Ovary (tissue), 9 donors: ENCODE data around the gene SURF1. TPM values are rescaled to one million over a fixed set of nuclear protein-coding genes. Genes with fewer than 3 reads are reported as not detected.

Source experiments
- DNase-seq, 5 donors: peaks; one replicate each; pipeline ENCODE4 v3.0.0-alpha.2; 2019 to 2020
- H3K27ac ChIP-seq, 2 donors: fragments of 200-600 bp; one replicate each; pipeline versions ENCODE4 v1.5.1 to v1.8.0; 2019 to 2022
- H3K27me3 ChIP-seq: fragments of 200-600 bp; one replicate; pipeline ENCODE4 v1.8.0; 2022
- H3K36me3 ChIP-seq: fragments of 200-600 bp; sonication (generic); one replicate; pipeline ENCODE4 v1.5.1; 2019
- H3K4me1 ChIP-seq: one replicate; pipeline ENCODE4 v1.8.1; 2013; ENCODE audit warnings: mild to moderate bottlenecking, moderate library complexity; ENCODE audit not compliant: insufficient read depth
- H3K4me3 ChIP-seq: fragments of 200-600 bp; sonication (generic); one replicate; pipeline ENCODE4 v1.5.1; 2017
- H3K9me3 ChIP-seq, 2 donors: fragments of 200-600 bp in 1 of 2; sonication (generic) in 1 of 2; one replicate each; pipeline versions ENCODE4 v1.5.1 to v1.8.1; 2013 to 2019; ENCODE audit warnings: mild to moderate bottlenecking in 1 of 2, moderate library complexity in 1 of 2
- EP300 ChIP-seq: sonication (generic); formaldehyde crosslinking; IDR thresholded peaks from one replicate; pipeline ENCODE4 v1.6.1; 2017; ENCODE audit warnings: antibody characterized with exemption
- POLR2A ChIP-seq: fragments of 450-650 bp; IDR thresholded peaks from one replicate; pipeline ENCODE4 v1.6.1; 2017; ENCODE audit warnings: antibody characterized with exemption, mild to moderate bottlenecking, moderate library complexity
- WGBS, 3 donors: extraction: QIAGEN DNeasy Blood & Tissue Kit in 1 of 3; methylation state at CpG; one replicate each; pipeline versions ENCODE4 v1.1.5 to v1.1.7; 2013 to 2017; 5-methylcytosine and 5-hydroxymethylcytosine counted together
- intact Hi-C, 4 donors: fragments of 100-400 bp; cut with DNase I; formaldehyde crosslinking; loops; one replicate each; pipeline versions ENCODE4 v1.11.0 to v1.15.1; 2022 to 2023
- polyA plus RNA-seq, 2 donors: library from polyadenylated mRNA; stranded (reverse); fragments of 200-250 nt in 1 of 2; fragments of 350-450 nt in 1 of 2; fragmentation: Illumina TruSeq in 1 of 2; extraction: RNeasy Lipid Tissue Mini Kit (QIAGEN cat#74804) in 1 of 2; gene quantifications; one replicate each; pipeline ENCODE4 v1.2.3, GENCODE V29; 2013 to 2014
- total RNA-seq, 7 donors: library from RNA; depleted of rRNA in 2 of 7; stranded (reverse); fragments of >200 nt in 2 of 7; fragmentation: NEBNext Ultra II Directional in 3 of 7; extraction: Animal tissue kit (Norgen Biotek cat#: 25700) in 3 of 7; gene quantifications; one replicate each; pipeline versions ENCODE4 v1.1.0 to v1.2.4, GENCODE V29; 2016 to 2023
- TF ChIP-seq, protein P1 (sequence below), 3 donors: fragments of 450-650 bp in 2 of 3; fragments of 200-600 bp in 1 of 3; IDR thresholded peaks; one replicate each; pipeline versions ENCODE4 v1.5.1 to v1.8.0; 2016 to 2022; ENCODE audit warnings: antibody characterized with exemption in 3 of 3, mild to moderate bottlenecking in 1 of 3
- donor health status: DM: no; HTN: no; CAD: no; lungs with moderate emphysema.
- donor health status: DM: no; HTN: no; CAD: no.
- donor health status: Bipolar disorder and iron deficiency.
- donor health status: DM: yes; HTN: yes; CAD: no.
- donor health status: DM: no; HTN: no; CAD: no.
- donor health status: DM: yes; HTN: yes; CAD: no.

Gene SURF1
- total and polyA plus RNA-seq, 9 donors: 23.5 to 51.3 (median 35.6) TPM

DNA sequence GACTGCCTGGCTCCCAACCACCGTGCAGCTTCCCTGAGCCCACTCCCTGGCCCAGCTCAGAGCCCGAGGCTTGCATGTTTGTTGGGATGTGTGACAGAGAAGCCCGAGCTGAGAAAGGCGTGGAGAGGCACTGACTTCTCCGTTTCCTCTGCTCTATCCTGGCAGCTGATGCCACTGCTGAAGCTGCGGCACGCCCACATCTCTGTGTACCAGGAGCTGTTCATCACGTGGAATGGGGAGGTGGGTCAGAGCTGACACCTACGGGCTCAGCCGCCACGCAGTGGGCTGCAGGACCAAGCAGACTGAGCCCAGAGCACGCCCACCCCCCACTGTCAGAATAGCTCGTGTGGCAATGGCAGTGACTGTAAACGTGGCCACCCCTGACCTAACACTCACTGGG lies 29.2 kb upstream of the SURF1 start:
- 84 to 87% (median 86%) methylated on average over 14 of the region's 14 CpGs for whole genome bisulfite sequencing, 3 donors

DNA sequence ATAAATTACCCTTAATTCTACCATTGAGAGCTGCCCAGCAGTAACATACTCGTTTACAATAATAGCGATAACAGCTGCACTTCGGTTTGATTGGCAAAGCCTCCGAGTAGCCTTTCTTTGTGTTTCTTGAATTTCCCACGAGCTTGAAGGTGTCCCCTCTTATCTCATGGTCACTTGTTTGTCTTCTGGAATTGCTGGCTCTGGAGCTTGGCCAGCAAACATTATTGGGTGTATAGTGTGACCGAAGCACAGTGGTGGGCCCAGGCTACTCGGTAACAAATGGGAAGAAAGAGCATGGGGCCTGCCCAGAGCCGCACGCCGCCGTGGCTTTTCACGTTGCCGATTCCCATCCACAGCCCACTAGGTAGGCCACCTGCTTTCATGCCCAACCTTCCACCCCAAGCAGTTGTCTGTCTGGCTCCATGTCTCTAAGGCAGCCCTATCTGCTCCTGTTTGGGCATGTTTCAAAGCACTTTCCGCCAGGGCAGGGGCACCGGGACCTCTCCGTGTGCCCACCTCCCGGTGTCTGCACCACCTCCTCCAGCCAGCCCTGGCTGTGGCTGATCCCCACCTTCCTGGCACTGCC lies 28.5 kb upstream of the SURF1 start:
- intact Hi-C loops: no loop called here

More for the DNA sequence above, 29.2 kb upstream of the SURF1 start:
- H3K4me1 ChIP-seq: no peaks in the 10 kb centered on the region
- no peak overlapping the region for H3K4me3 ChIP-seq
- no peak for TF ChIP-seq EP300
- no peaks in the 10 kb centered on the region for H3K9me3 ChIP-seq
- H3K36me3 ChIP-seq: no peaks in the 10 kb centered on the region
- no peak for DNase-seq
- intact Hi-C loops: no loop called here
- H3K27ac ChIP-seq: no peak overlapping the region
- no peaks in the 10 kb centered on the region for H3K27me3 ChIP-seq

DNA sequence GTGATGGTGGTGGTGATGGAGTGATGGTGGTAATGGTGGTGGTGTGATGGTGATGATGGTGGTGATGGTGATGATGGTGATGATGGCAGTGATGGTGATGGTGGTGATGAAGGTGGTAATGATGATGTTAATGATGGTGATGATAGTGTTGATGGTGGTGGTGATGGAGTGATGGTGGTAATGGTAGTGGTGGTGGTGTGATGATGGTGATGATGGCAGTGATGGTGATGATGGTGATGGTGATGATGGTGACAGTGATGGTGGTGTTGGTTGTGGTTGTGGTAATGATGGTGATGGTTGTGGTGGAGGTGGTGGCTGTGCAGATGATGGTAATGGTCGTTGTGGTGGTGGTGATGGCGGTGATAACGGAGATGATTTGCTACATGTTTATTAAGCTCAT lies 27.2 kb upstream of the SURF1 start:
- Histone ChIP-seq H3K36me3 (no peaks in the 10 kb centered on the region), H3K27ac (no peak overlapping the region), H3K4me1 (no peaks in the 10 kb centered on the region), H3K27me3 (no peaks in the 10 kb centered on the region), H3K9me3 (no peaks in the 10 kb centered on the region), H3K4me3 (no peak overlapping the region)
- DNase-seq: no peak
- intact Hi-C loops: no loop called here
- WGBS, 3 donors: 86 to 97% (median 93%) methylated on average over 3 of the region's 3 CpGs
- TF ChIP-seq POLR2A (no peak), EP300 (no peak)
- TF ChIP-seq, protein P1, sequence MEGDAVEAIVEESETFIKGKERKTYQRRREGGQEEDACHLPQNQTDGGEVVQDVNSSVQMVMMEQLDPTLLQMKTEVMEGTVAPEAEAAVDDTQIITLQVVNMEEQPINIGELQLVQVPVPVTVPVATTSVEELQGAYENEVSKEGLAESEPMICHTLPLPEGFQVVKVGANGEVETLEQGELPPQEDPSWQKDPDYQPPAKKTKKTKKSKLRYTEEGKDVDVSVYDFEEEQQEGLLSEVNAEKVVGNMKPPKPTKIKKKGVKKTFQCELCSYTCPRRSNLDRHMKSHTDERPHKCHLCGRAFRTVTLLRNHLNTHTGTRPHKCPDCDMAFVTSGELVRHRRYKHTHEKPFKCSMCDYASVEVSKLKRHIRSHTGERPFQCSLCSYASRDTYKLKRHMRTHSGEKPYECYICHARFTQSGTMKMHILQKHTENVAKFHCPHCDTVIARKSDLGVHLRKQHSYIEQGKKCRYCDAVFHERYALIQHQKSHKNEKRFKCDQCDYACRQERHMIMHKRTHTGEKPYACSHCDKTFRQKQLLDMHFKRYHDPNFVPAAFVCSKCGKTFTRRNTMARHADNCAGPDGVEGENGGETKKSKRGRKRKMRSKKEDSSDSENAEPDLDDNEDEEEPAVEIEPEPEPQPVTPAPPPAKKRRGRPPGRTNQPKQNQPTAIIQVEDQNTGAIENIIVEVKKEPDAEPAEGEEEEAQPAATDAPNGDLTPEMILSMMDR (IDR thresholded peaks at IDR 0.05): no peak

More for the DNA sequence above, 28.5 kb upstream of the SURF1 start:
- Histone ChIP-seq H3K4me1 (no peaks in the 10 kb centered on the region), H3K27me3 (no peaks in the 10 kb centered on the region), H3K36me3 (no peaks in the 10 kb centered on the region), H3K27ac (no peak overlapping the region), H3K9me3 (no peaks in the 10 kb centered on the region), H3K4me3 (no peak overlapping the region)
- 88 to 90% (median 89%) methylated on average over 17 of the region's 17 CpGs for WGBS, 3 donors
- no peak for DNase-seq
- TF ChIP-seq EP300 (no peak), POLR2A (no peak)
- TF ChIP-seq, protein P1 (IDR thresholded peaks at IDR 0.05): no peak

DNA sequence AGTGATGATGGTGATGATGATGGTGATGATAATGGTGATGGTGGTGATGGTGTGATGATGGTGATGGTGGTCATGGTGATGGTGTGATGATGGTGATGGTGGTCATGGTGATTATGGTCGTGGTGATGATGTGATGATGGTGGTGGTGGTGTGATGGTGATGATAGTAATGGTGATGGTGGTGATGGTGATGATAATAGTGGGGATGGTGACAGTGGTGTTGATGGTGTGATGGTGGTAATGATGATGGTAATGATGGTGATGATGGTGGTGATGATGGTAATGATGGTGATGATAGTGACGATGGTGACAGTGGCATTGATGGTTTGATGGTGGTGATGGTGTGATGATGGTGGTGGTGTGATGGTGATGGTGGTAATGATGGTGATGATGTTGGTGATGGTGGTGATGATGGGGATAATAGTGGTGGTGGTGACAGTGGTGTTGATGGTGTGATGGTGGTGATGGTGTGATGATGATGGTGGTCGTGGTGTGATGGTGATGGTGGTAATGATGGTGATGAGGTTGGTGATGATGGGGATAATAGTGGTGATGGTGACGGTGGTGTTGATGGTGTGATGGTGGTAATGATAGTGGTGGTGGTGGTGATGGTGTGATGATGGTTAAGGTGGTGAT lies 26.3 kb upstream of the SURF1 start:
- no peak for DNase-seq
- Histone ChIP-seq H3K27ac (no peak overlapping the region), H3K4me1 (no peaks in the 10 kb centered on the region), H3K36me3 (no peaks in the 10 kb centered on the region), H3K4me3 (no peak overlapping the region), H3K27me3 (no peaks in the 10 kb centered on the region), H3K9me3 (no peaks in the 10 kb centered on the region)
- intact Hi-C loops: no loop called here
- 89 to 97% (median 93%) methylated on average over 4 of the region's 4 CpGs for WGBS, 3 donors
- TF ChIP-seq, protein P1 (IDR thresholded peaks at IDR 0.05): no peak
- no peak for TF ChIP-seq EP300
- no peak for TF ChIP-seq POLR2A

DNA sequence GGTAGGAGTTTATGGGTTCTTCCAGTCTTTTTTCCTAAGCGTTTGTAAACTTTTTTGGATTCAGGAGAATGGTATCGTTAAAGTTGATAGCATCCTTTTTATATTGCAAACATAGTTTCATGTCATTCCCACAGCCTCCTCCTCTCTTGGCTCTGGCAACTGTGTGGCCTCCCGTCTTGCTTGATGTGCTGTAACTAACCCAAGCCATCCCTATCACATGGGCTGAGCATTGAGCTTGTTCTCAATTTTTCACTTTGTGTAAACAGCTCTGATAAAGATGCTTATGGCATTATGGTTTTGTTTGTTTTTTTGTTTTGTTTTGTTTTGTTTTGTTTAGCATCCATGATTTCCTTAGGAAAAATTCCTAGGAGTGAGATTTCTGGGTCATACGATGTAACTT lies 24.4 kb upstream of the SURF1 start:
- TF ChIP-seq EP300: no peak
- TF ChIP-seq, protein P1 (IDR thresholded peaks at IDR 0.05): no peak
- TF ChIP-seq POLR2A: no peak
- DNase-seq: no peak
- Histone ChIP-seq H3K36me3 (no peaks in the 10 kb centered on the region), H3K27me3 (no peaks in the 10 kb centered on the region), H3K9me3 (no peaks in the 10 kb centered on the region), H3K4me1 (no peaks in the 10 kb centered on the region), H3K27ac (no peak overlapping the region), H3K4me3 (no peak overlapping the region)
- WGBS, 3 donors: 67 to 72% (median 70%) methylated on average over 4 of the region's 4 CpGs
- intact Hi-C loops: no loop called here
